Activated T-cell treated with anti-CD3 and anti-CD28 coated beads, Interleukin-2, amount 50 U/mL, for 24 hours (primary cell): Measurements from ENCODE around the gene CNOT11.
"Not testable (repeated sequence)": the region's sequence is repeated elsewhere in the genome, so short reads cannot be mapped to it uniquely, and the experiment has no call there.

ENCODE experiments used
- DNase-seq: peaks from one replicate; pipeline ENCODE4 v3.0.0-alpha.2; 2020
- H3K27ac Mint-ChIP-seq: 2 replicates; pipeline ENCODE4 v1.8.0; 2020; ENCODE audit warnings: mild to moderate bottlenecking, mixed read lengths
- H3K27me3 Mint-ChIP-seq: 2 replicates; pipeline ENCODE4 v1.8.0; 2020; ENCODE audit warnings: mixed read lengths
- H3K36me3 Mint-ChIP-seq: 2 replicates; pipeline ENCODE4 v1.8.0; 2020; ENCODE audit warnings: low read depth, mixed read lengths
- H3K4me1 Mint-ChIP-seq: 2 replicates; pipeline ENCODE4 v1.8.0; 2020; ENCODE audit warnings: low read depth, mixed read lengths
- H3K4me3 Mint-ChIP-seq: 2 replicates; pipeline ENCODE4 v1.8.0; 2020; ENCODE audit warnings: mild to moderate bottlenecking, moderate library complexity, mixed read lengths
- H3K9me3 Mint-ChIP-seq: 2 replicates; pipeline ENCODE4 v1.8.0; 2020; ENCODE audit warnings: mixed read lengths

CNOT11 gene

GRCh38 chr2:101252408-101253012 is at the start of gene CNOT11:
CNOT11 (plus strand) TSS chr2:101252886; CDS start chr2:101252965, 79 bp downstream.
- no peaks in the 10 kb centered on the region for H3K9me3 Mint-ChIP-seq
- peak within 1 kb of the TSS; percentile 96 for H3K27ac Mint-ChIP-seq
- H3K36me3 Mint-ChIP-seq: peaks cover 41% of the 10 kb centered on the region
- DNase-seq: peak; percentile 98
- peak within 1 kb of the TSS; percentile 90 for H3K4me3 Mint-ChIP-seq
- peaks cover 52% of the 10 kb centered on the region for H3K4me1 Mint-ChIP-seq
- no peaks in the 10 kb centered on the region for H3K27me3 Mint-ChIP-seq

- Mint-ChIP-seq H3K27me3 (no peaks in the 10 kb centered on the region), H3K4me1 (peaks cover 11% of the 10 kb centered on the region), H3K4me3 (peak overlapping the region; percentile 46), H3K9me3 (no peaks in the 10 kb centered on the region), H3K36me3 (no peaks in the 10 kb centered on the region), H3K27ac (peak overlapping the region; percentile 69)
- no peak for DNase-seq
These were observed 48.1 kb upstream of the CNOT11 start for GRCh38 chr2:101204400-101205115.

GRCh38 chr2:101205521-101206479 is 46.9 kb upstream of the CNOT11 start:
- Mint-ChIP-seq H3K4me1 (peaks cover 11% of the 10 kb centered on the region), H3K27ac (peak overlapping the region; percentile 79), H3K36me3 (no peaks in the 10 kb centered on the region), H3K27me3 (no peaks in the 10 kb centered on the region), H3K9me3 (peaks cover 4% of the 10 kb centered on the region), H3K4me3 (peak overlapping the region; percentile 46)
- peak; percentile 40 for DNase-seq

GRCh38 chr2:101208830-101209229 is 43.9 kb upstream of the CNOT11 start:
- Mint-ChIP-seq H3K4me3 (no peak overlapping the region), H3K9me3 (peaks cover 7% of the 10 kb centered on the region), H3K27ac (no peak overlapping the region), H3K4me1 (peaks cover 11% of the 10 kb centered on the region), H3K27me3 (no peaks in the 10 kb centered on the region), H3K36me3 (no peaks in the 10 kb centered on the region)
- no peak for DNase-seq

GRCh38 chr2:101219246-101219645 is 33.4 kb upstream of the CNOT11 start:
- H3K27ac Mint-ChIP-seq: no peak overlapping the region
- H3K4me1 Mint-ChIP-seq: peaks cover 9% of the 10 kb centered on the region
- no peaks in the 10 kb centered on the region for H3K36me3 Mint-ChIP-seq
- peaks cover 4% of the 10 kb centered on the region for H3K9me3 Mint-ChIP-seq
- no peaks in the 10 kb centered on the region for H3K27me3 Mint-ChIP-seq
- no peak for DNase-seq
- no peak overlapping the region for H3K4me3 Mint-ChIP-seq

GRCh38 chr2:101220091-101220490 is 32.6 kb upstream of the CNOT11 start:
- not testable (repeated sequence) for DNase-seq, H3K9me3 Mint-ChIP-seq, H3K4me3 Mint-ChIP-seq, H3K27me3 Mint-ChIP-seq, H3K27ac Mint-ChIP-seq, H3K36me3 Mint-ChIP-seq
- peaks cover 13% of the 10 kb centered on the region for H3K4me1 Mint-ChIP-seq

- H3K27me3 Mint-ChIP-seq: no peaks in the 10 kb centered on the region
- H3K9me3 Mint-ChIP-seq: peaks cover 14% of the 10 kb centered on the region
- H3K4me3 Mint-ChIP-seq: peak overlapping the region; percentile 38
- H3K36me3 Mint-ChIP-seq: no peaks in the 10 kb centered on the region
- DNase-seq: peak; percentile 48
- H3K27ac Mint-ChIP-seq: peak overlapping the region; percentile 47
- peaks cover 13% of the 10 kb centered on the region for H3K4me1 Mint-ChIP-seq
These were observed 28.9 kb upstream of the CNOT11 start for GRCh38 chr2:101223814-101224231.

- no peak overlapping the region for H3K27ac Mint-ChIP-seq
- no peaks in the 10 kb centered on the region for H3K9me3 Mint-ChIP-seq
- H3K4me3 Mint-ChIP-seq: no peak overlapping the region
- no peaks in the 10 kb centered on the region for H3K4me1 Mint-ChIP-seq
- H3K36me3 Mint-ChIP-seq: no peaks in the 10 kb centered on the region
- H3K27me3 Mint-ChIP-seq: no peaks in the 10 kb centered on the region
- DNase-seq: no peak
These were observed 22.1 kb upstream of the CNOT11 start for GRCh38 chr2:101230541-101231001.

GRCh38 chr2:101231240-101231639 is 21.4 kb upstream of the CNOT11 start:
- H3K4me1 Mint-ChIP-seq: no peaks in the 10 kb centered on the region
- no peaks in the 10 kb centered on the region for H3K36me3 Mint-ChIP-seq
- H3K9me3 Mint-ChIP-seq: no peaks in the 10 kb centered on the region
- H3K27me3 Mint-ChIP-seq: no peaks in the 10 kb centered on the region
- H3K4me3 Mint-ChIP-seq: no peak overlapping the region
- no peak for DNase-seq
- no peak overlapping the region for H3K27ac Mint-ChIP-seq

- Mint-ChIP-seq H3K9me3 (no peaks in the 10 kb centered on the region), H3K27ac (no peak overlapping the region), H3K36me3 (no peaks in the 10 kb centered on the region), H3K27me3 (no peaks in the 10 kb centered on the region), H3K4me1 (no peaks in the 10 kb centered on the region), H3K4me3 (no peak overlapping the region)
- DNase-seq: no peak
These were observed 20.6 kb upstream of the CNOT11 start for GRCh38 chr2:101231937-101232730.

GRCh38 chr2:101232770-101233169 is 19.9 kb upstream of the CNOT11 start:
- no peaks in the 10 kb centered on the region for H3K9me3 Mint-ChIP-seq
- H3K36me3 Mint-ChIP-seq: no peaks in the 10 kb centered on the region
- no peak overlapping the region for H3K27ac Mint-ChIP-seq
- H3K4me3 Mint-ChIP-seq: no peak overlapping the region
- H3K27me3 Mint-ChIP-seq: no peaks in the 10 kb centered on the region
- H3K4me1 Mint-ChIP-seq: no peaks in the 10 kb centered on the region
- no peak for DNase-seq

- Mint-ChIP-seq H3K36me3 (no peaks in the 10 kb centered on the region), H3K4me1 (no peaks in the 10 kb centered on the region), H3K27ac (no peak overlapping the region), H3K27me3 (no peaks in the 10 kb centered on the region), H3K9me3 (no peaks in the 10 kb centered on the region), H3K4me3 (no peak overlapping the region)
- DNase-seq: no peak
These were observed 18.3 kb upstream of the CNOT11 start for GRCh38 chr2:101234169-101234938.

GRCh38 chr2:101235956-101236355 is 16.7 kb upstream of the CNOT11 start:
- DNase-seq, H3K4me1 Mint-ChIP-seq, H3K27me3 Mint-ChIP-seq, H3K9me3 Mint-ChIP-seq, H3K27ac Mint-ChIP-seq, H3K4me3 Mint-ChIP-seq, H3K36me3 Mint-ChIP-seq: not testable (repeated sequence)
